ENCODE data around the gene SCUBE3. TPM values are rescaled to one million over a fixed set of nuclear protein-coding genes. Genes with fewer than 3 reads are reported as not detected.

The SCUBE3 gene
- total RNA-seq, 2 experiments from 2014 or later: not detected

DNA sequence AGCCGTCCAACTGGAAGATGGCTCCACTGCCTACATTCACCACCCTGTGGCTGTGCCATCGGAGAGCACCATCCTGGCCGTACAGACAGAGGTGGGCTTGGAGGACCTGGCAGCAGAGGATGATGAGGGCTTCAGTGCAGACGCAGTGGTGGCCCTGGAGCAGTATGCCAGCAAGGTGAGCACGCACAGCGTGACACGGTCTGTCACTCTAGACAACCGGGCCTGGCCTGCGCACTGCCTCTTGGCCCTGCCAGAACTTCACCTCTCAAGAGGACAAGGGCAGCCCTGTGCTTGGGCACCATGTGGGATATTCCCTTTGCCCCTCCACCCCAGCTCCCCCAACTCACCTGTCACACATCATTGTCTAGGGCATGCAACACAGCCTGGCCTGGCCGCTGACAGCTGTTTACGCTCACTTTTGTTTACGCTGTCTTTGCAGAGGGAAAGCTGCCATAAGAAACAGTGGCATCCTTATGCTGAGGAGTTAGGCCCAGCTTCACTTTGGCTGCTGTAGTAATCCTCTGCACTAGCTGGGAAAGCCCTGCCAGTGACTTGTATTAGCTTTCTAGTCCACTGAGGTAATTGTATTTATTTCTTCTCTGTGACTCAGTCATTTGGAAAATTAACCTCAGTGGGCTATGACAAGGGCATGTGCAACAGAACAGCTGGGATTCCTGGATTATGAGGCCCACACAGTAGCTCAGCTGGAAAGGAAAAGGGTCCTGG is 74.1 kb downstream of the SCUBE3 start:
- Mint-ChIP-seq H3K27me3 (no peaks in the 10 kb centered on the region), H3K4me3 (no peak overlapping the region), H3K36me3 (ENCODE audit: low read depth) (peaks cover 12% of the 10 kb centered on the region), H3K4me1 (ENCODE audit: low read depth) (no peaks in the 10 kb centered on the region), H3K9me3 (no peaks in the 10 kb centered on the region), H3K27ac (no peak overlapping the region)
- DNase-seq (no peak), ATAC-seq (no peak)
- no peak for TF ChIP-seq CTCF (IDR thresholded peaks at IDR 0.05)
- CTCF ChIA-PET: interaction anchor here (0.9 to 1.0 kb wide), 3 partner anchors 9 to 161 kb away, joined by 3 read pairs; no protein-coding TSS in a partner anchor
- intact Hi-C loops (cut with micrococcal nuclease): no loop called here
- POLR2A ChIA-PET: interaction anchor here (1.6 kb wide), 1 partner anchor 7 kb away, joined by 6 read pairs; no protein-coding TSS in a partner anchor

DNA sequence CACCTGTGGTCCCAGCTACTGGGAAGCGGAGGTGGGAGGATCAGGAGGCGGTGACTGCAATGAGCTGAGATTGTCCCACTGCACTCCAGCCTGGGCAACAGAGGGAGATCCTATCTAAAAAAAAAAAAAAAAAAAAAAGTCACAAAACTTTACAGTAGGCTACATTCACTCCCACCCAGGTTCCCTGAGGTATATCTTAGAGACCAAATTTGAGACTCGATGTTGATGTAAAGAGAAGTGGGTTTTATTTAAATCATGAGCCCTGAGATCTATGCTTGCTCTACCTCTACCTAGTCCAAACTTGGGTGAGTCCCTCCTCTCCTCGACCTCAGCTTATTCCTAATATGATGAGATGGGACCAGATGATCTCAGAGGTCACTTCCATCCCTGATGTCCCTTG is 75.1 kb downstream of the SCUBE3 start:
- TF ChIP-seq CTCF (IDR thresholded peaks at IDR 0.05): no peak
- H3K4me1 Mint-ChIP-seq (ENCODE audit: low read depth): no peaks in the 10 kb centered on the region
- no peak for ATAC-seq
- intact Hi-C loops (cut with micrococcal nuclease): no loop called here
- POLR2A ChIA-PET: interaction anchor here (1.6 kb wide), 1 partner anchor 8 kb away, joined by 6 read pairs; no protein-coding TSS in a partner anchor
- DNase-seq: no peak
- no peak overlapping the region for H3K27ac Mint-ChIP-seq
- CTCF ChIA-PET: interaction anchor here (1.0 to 1.2 kb wide), 3 partner anchors 8 to 53 kb away, joined by 3 read pairs; no protein-coding TSS in a partner anchor
- H3K4me3 Mint-ChIP-seq: no peak overlapping the region
- H3K36me3 Mint-ChIP-seq (ENCODE audit: low read depth): peaks cover 9% of the 10 kb centered on the region
- H3K9me3 Mint-ChIP-seq: no peaks in the 10 kb centered on the region
- H3K27me3 Mint-ChIP-seq: no peaks in the 10 kb centered on the region

GRCh38 chr6:35291491-35291890 is 77.7 kb downstream of the SCUBE3 start:
- Mint-ChIP-seq H3K4me3 (no peak overlapping the region), H3K27ac (no peak overlapping the region), H3K9me3 (no peaks in the 10 kb centered on the region), H3K4me1 (ENCODE audit: low read depth) (no peaks in the 10 kb centered on the region), H3K36me3 (ENCODE audit: low read depth) (peaks cover 6% of the 10 kb centered on the region), H3K27me3 (no peaks in the 10 kb centered on the region)
- ChIA-PET POLR2A (no interaction called here), CTCF (interaction anchor here (1.5 to 3.5 kb wide), 2 partner anchors 33 to 36 kb away, joined by 4 to 48 read pairs; no protein-coding TSS in a partner anchor)
- DNase-seq (no peak), ATAC-seq (no peak)
- TF ChIP-seq CTCF (IDR thresholded peaks at IDR 0.05): no peak
- intact Hi-C loops (cut with micrococcal nuclease): no loop called here

DNA sequence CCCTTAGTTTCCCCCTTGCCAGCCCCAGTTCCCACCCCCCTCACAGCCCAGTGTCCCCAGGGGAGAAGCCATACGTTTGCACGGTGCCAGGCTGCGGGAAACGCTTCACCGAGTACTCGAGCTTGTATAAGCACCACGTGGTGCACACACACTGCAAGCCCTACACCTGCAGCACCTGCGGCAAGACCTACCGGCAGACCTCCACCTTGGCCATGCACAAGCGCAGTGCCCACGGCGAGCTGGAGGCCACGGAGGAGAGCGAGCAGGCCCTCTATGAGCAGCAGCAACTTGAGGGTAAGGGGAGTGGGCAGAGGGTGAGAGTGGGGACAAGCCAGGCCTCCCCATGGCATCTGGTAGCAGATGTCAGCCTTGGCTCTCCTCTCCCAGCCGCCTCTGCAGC is 78.7 kb downstream of the SCUBE3 start:
- H3K4me3 Mint-ChIP-seq: no peak overlapping the region

More for the DNA sequence above, 78.7 kb downstream of the SCUBE3 start:
- POLR2A ChIA-PET: interaction anchor here (1.4 kb wide), 1 partner anchor 21 kb away, joined by 3 read pairs; no protein-coding TSS in a partner anchor
- Mint-ChIP-seq H3K27me3 (no peaks in the 10 kb centered on the region), H3K27ac (no peak overlapping the region), H3K36me3 (ENCODE audit: low read depth) (peaks cover 6% of the 10 kb centered on the region), H3K9me3 (no peaks in the 10 kb centered on the region), H3K4me1 (ENCODE audit: low read depth) (peaks cover 5% of the 10 kb centered on the region)
- no peak for DNase-seq
- ATAC-seq: no peak
- CTCF ChIA-PET: interaction anchor here (1.1 to 3.5 kb wide), 8 partner anchors 7 to 175 kb away, joined by 4 to 48 read pairs (median 6); partner anchors contain the start of gene PPARD
- intact Hi-C loops (cut with micrococcal nuclease): no loop called here
- no peak for TF ChIP-seq CTCF (IDR thresholded peaks at IDR 0.05)

Measured in activated CD8-positive, alpha-beta T cell treated with anti-CD3 and anti-CD28 coated beads for 36 hours (primary cell).